H9 (cell line): Measurements from ENCODE around the gene RASSF8. TPM values are rescaled to one million over a fixed set of nuclear protein-coding genes. Genes with fewer than 3 reads are reported as not detected.

ENCODE experiments used
- DNase-seq: peaks from one replicate; pipeline ENCODE4 v3.0.0-alpha.2; 2017
- H2AFZ ChIP-seq: one replicate; pipeline ENCODE4 v1.6.1; 2013; ENCODE audit warnings: mild to moderate bottlenecking, low read length, control low read depth, moderate library complexity
- H2AK5ac ChIP-seq: 2 replicates; pipeline ENCODE4 v1.6.1; 2013; ENCODE audit warnings: low read length, control low read depth, mixed read lengths; ENCODE audit not compliant: insufficient read length
- H2BK120ac ChIP-seq: one replicate; pipeline ENCODE4 v1.6.1; 2013; ENCODE audit warnings: low read depth, mild to moderate bottlenecking, low read length, control low read depth, inconsistent platforms; ENCODE audit not compliant: poor library complexity, severe bottlenecking
- H2BK12ac ChIP-seq: 2 replicates; pipeline ENCODE4 v1.6.1; 2013; ENCODE audit warnings: low read length, control low read depth, mixed read lengths, low read depth; ENCODE audit not compliant: insufficient read length
- H2BK15ac ChIP-seq: 2 replicates; pipeline ENCODE4 v1.6.1; 2013; ENCODE audit warnings: low read depth, low read length, control low read depth
- H2BK20ac ChIP-seq: one replicate; pipeline ENCODE4 v1.6.1; 2013; ENCODE audit warnings: low read depth, mild to moderate bottlenecking, low read length, control low read depth, inconsistent platforms; ENCODE audit not compliant: poor library complexity, severe bottlenecking
- H2BK5ac ChIP-seq: 2 replicates; pipeline ENCODE4 v1.6.1; 2013; ENCODE audit warnings: low read length, control low read depth, mixed read lengths; ENCODE audit not compliant: insufficient read length
- H3K14ac ChIP-seq: 2 replicates; pipeline ENCODE4 v1.6.1; 2013; ENCODE audit warnings: low read length, control low read depth; ENCODE audit not compliant: insufficient read depth
- H3K18ac ChIP-seq: 2 replicates; pipeline ENCODE4 v1.6.1; 2013; ENCODE audit warnings: low read depth, mild to moderate bottlenecking, mixed read lengths, low read length, control low read depth; ENCODE audit not compliant: insufficient read length
- H3K23ac ChIP-seq: 2 replicates; pipeline ENCODE4 v1.6.1; 2013; ENCODE audit warnings: low read length, control low read depth, mixed read lengths, low read depth; ENCODE audit not compliant: insufficient read length
- H3K23me2 ChIP-seq: 2 replicates; pipeline ENCODE4 v1.6.1; 2013; ENCODE audit warnings: low read depth, mild to moderate bottlenecking, mixed read lengths, low read length, control low read depth; ENCODE audit not compliant: insufficient read length, poor library complexity, severe bottlenecking
- H3K27ac ChIP-seq: 2 replicates; pipeline ENCODE4 v1.5.1; 2013; ENCODE audit warnings: low read length, control low read depth, mixed read lengths, low read depth; ENCODE audit not compliant: insufficient read length
- H3K27me3 ChIP-seq: 2 replicates; pipeline ENCODE4 v1.6.1; 2013; ENCODE audit warnings: low read length, control low read depth, inconsistent platforms; ENCODE audit not compliant: insufficient read depth
- H3K4ac ChIP-seq: 2 replicates; pipeline ENCODE4 v1.6.1; 2013; ENCODE audit warnings: low read depth, mild to moderate bottlenecking, control low read depth, inconsistent platforms, low read length, moderate library complexity
- H3K4me1 ChIP-seq: 2 replicates; pipeline ENCODE4 v1.6.1; 2013; ENCODE audit warnings: low read length, control low read depth, inconsistent platforms; ENCODE audit not compliant: insufficient read depth
- H3K4me2 ChIP-seq: 2 replicates; pipeline ENCODE4 v1.6.1; 2013; ENCODE audit warnings: low read length, control low read depth, mixed read lengths; ENCODE audit not compliant: insufficient read length, insufficient read depth
- H3K56ac ChIP-seq: 2 replicates; pipeline ENCODE4 v1.6.1; 2013; ENCODE audit warnings: low read depth, mild to moderate bottlenecking, mixed read lengths, low read length, control low read depth; ENCODE audit not compliant: insufficient read length
- H3K79me1 ChIP-seq: 2 replicates; pipeline ENCODE4 v1.6.1; 2013; ENCODE audit warnings: low read depth, mild to moderate bottlenecking, moderate library complexity, low read length, control low read depth, inconsistent platforms; ENCODE audit not compliant: insufficient read depth, poor library complexity, severe bottlenecking
- H3K79me2 ChIP-seq: 2 replicates; pipeline ENCODE4 v1.6.1; 2013; ENCODE audit warnings: low read length, control low read depth, inconsistent platforms; ENCODE audit not compliant: insufficient read depth
- H3K9ac ChIP-seq: 2 replicates; pipeline ENCODE4 v1.6.1; 2013; ENCODE audit warnings: low read length, control low read depth, mixed read lengths; ENCODE audit not compliant: insufficient read length; ENCODE audit errors: extremely low read depth
- H3K9me3 ChIP-seq: one replicate; pipeline ENCODE4 v1.6.1; 2013; ENCODE audit warnings: low read depth, low read length, inconsistent platforms; ENCODE audit not compliant: control insufficient read depth
- H3T11ph ChIP-seq: one replicate; pipeline ENCODE4 v1.6.1; 2013; ENCODE audit warnings: mild to moderate bottlenecking, low read length, control low read depth, inconsistent platforms
- H4K20me1 ChIP-seq: one replicate; pipeline ENCODE4 v1.6.1; 2013; ENCODE audit not compliant: control insufficient read depth, insufficient read length, insufficient read depth
- H4K5ac ChIP-seq: 2 replicates; pipeline ENCODE4 v1.6.1; 2013; ENCODE audit warnings: low read depth, mild to moderate bottlenecking, mixed read lengths, low read length, control low read depth; ENCODE audit not compliant: insufficient read length
- H4K8ac ChIP-seq: replicated peaks from 2 replicates; pipeline ENCODE4 v1.6.1; 2013; ENCODE audit warnings: low read length, control low read depth, mixed read lengths, low read depth; ENCODE audit not compliant: insufficient read length
- H4K91ac ChIP-seq: 2 replicates; pipeline ENCODE4 v1.6.1; 2013; ENCODE audit warnings: low read depth, mild to moderate bottlenecking, moderate library complexity, mixed read lengths, low read length, control low read depth; ENCODE audit not compliant: insufficient read length
- H3K27ac Mint-ChIP-seq, 3 experiments: 2 replicates in 2 of 3; 3 replicates in 1 of 3; pipeline ENCODE4 v1.8.0; 2020 to 2021; ENCODE audit warnings: mixed read lengths in 3 of 3, mild to moderate bottlenecking in 1 of 3, moderate library complexity in 1 of 3
- H3K27me3 Mint-ChIP-seq: 2 replicates; pipeline ENCODE4 v1.8.0; 2021; ENCODE audit warnings: low read depth, mild to moderate bottlenecking, moderate library complexity, mixed read lengths
- H3K36me3 Mint-ChIP-seq, 3 experiments: 2 replicates in 2 of 3; 3 replicates in 1 of 3; pipeline ENCODE4 v1.8.0; 2020 to 2021; ENCODE audit warnings: low read depth in 3 of 3, mixed read lengths in 3 of 3; ENCODE audit not compliant: insufficient read depth in 1 of 3
- H3K4me1 Mint-ChIP-seq, 2 experiments: 2 replicates each; pipeline ENCODE4 v1.8.0; 2020; ENCODE audit warnings: mixed read lengths in 2 of 2
- H3K4me3 Mint-ChIP-seq, 2 experiments: 2 replicates in 1 of 2; 3 replicates in 1 of 2; pipeline ENCODE4 v1.8.0; 2020 to 2021; ENCODE audit warnings: mild to moderate bottlenecking in 2 of 2, mixed read lengths in 2 of 2, moderate library complexity in 1 of 2
- H3K9me3 Mint-ChIP-seq, 2 experiments: 2 replicates in 1 of 2; 3 replicates in 1 of 2; pipeline ENCODE4 v1.8.0; 2020; ENCODE audit warnings: mild to moderate bottlenecking in 2 of 2, mixed read lengths in 2 of 2, moderate library complexity in 1 of 2
- WGBS: extraction: QIAGEN DNeasy Blood & Tissue Kit; methylation state at CpG from one replicate; pipeline ENCODE4 v1.1.7; 2013; ENCODE audit warnings: missing lambda C conversion rate, low lambda C conversion rate, mixed read lengths; ENCODE audit not compliant: insufficient read length; ENCODE audit errors: extremely low coverage; 5-methylcytosine and 5-hydroxymethylcytosine counted together
- total RNA-seq: library from RNA; stranded (reverse); gene quantifications from 2 replicates; pipeline ENCODE4 v1.2.1, GENCODE V29; 2021
- TF ChIP-seq, protein P1 (sequence below): fragments of 200-600 bp; sonication (generic); conservative IDR thresholded peaks from 3 replicates; pipeline ENCODE4 v1.8.0; 2021; ENCODE audit warnings: antibody characterized with exemption, mild to moderate bottlenecking

The RASSF8 gene
- total RNA-seq, 1 experiment from 2014 or later: 38.8 TPM

GRCh38 chr12:26122061-26122680 lies 163.7 kb downstream of the RASSF8 start:
- Histone ChIP-seq H2AFZ (no peak overlapping the region), H3K4me2 (peak overlapping the region; percentile 87), H3K9ac (no peak overlapping the region), H4K91ac (no peak overlapping the region), H3K27me3 (peaks cover 40% of the 10 kb centered on the region), H3K27ac (no peak overlapping the region), H3K9me3 (no peaks in the 10 kb centered on the region), H2BK15ac (no peak overlapping the region), H3K18ac (no peak overlapping the region), H3T11ph (no peak overlapping the region), H3K14ac (no peak overlapping the region; the same call in 1 of the 2 replicates), H4K20me1 (no peaks in the 10 kb centered on the region), H3K4ac (no peak overlapping the region), H2BK5ac (no peak overlapping the region), H2AK5ac (no peak overlapping the region), H2BK20ac (no peak overlapping the region), H3K79me2 (no peaks in the 10 kb centered on the region), H3K79me1 (no peaks in the 10 kb centered on the region), H3K56ac (no peak overlapping the region), H2BK12ac (no peak overlapping the region), H3K23ac (no peak overlapping the region), H3K4me1 (peaks cover 3% of the 10 kb centered on the region; the same call in 1 of the 2 replicates), H4K5ac (no peak overlapping the region), H4K8ac (no peak overlapping the region), H3K23me2 (peaks cover 32% of the 10 kb centered on the region), H2BK120ac (no peak overlapping the region)
- peaks cover 0 to 4% (median 0%) of the 10 kb centered on the region in 3 experiments; a peak in 1 of 7 replicates for H3K36me3 Mint-ChIP-seq
- TF ChIP-seq, protein P1, sequence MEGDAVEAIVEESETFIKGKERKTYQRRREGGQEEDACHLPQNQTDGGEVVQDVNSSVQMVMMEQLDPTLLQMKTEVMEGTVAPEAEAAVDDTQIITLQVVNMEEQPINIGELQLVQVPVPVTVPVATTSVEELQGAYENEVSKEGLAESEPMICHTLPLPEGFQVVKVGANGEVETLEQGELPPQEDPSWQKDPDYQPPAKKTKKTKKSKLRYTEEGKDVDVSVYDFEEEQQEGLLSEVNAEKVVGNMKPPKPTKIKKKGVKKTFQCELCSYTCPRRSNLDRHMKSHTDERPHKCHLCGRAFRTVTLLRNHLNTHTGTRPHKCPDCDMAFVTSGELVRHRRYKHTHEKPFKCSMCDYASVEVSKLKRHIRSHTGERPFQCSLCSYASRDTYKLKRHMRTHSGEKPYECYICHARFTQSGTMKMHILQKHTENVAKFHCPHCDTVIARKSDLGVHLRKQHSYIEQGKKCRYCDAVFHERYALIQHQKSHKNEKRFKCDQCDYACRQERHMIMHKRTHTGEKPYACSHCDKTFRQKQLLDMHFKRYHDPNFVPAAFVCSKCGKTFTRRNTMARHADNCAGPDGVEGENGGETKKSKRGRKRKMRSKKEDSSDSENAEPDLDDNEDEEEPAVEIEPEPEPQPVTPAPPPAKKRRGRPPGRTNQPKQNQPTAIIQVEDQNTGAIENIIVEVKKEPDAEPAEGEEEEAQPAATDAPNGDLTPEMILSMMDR: no peak
- H3K27me3 Mint-ChIP-seq: peaks cover 93% of the 10 kb centered on the region
- peak overlapping the region; percentile 51 to 81 for H3K4me3 Mint-ChIP-seq
- H3K9me3 Mint-ChIP-seq: peaks cover 0 to 4% of the 10 kb centered on the region in 2 experiments; a peak in 1 of 5 replicates
- H3K4me1 Mint-ChIP-seq: peaks cover 35 to 47% of the 10 kb centered on the region in 2 experiments
- H3K27ac Mint-ChIP-seq: no peak overlapping the region
- peak; percentile 48 for DNase-seq
- WGBS: no CpG with 5 or more reads among the region's 88 CpGs
